Stimulated activated CD8-positive, alpha-beta memory T cell treated with anti-CD3 and anti-CD28 coated beads, Interleukin-7, amount 100 ng/mL, for 48 hours (primary cell): ENCODE results near the gene BCAS3.

ENCODE experiments used
- DNase-seq, 2 donors: peaks; one replicate each; pipeline ENCODE4 v3.0.0-alpha.2; 2020; ENCODE audit warnings: low read depth in 1 of 2; ENCODE audit errors: extremely low read depth in 1 of 2

BCAS3 gene

DNA sequence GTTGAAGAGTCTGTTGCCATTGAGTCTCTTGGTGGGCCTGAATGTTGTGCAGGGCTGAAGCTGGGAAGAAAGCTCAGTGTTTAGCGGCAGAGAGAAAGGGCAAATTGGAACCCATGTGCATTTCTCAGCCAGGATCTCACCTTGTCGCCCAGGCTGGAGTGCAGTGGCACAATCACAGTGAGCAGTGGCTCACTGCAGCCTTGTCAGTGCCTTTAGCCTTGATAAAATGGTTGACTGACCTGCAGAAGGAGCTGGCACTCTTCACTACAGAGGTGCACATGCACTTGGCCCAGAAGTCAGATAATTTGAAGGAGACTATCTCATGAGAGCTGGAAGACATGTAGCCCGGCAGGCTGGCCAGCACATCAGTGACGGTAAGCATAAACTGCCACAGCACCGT is 597.7 kb downstream of the BCAS3 start:
- no peak for DNase-seq

DNA sequence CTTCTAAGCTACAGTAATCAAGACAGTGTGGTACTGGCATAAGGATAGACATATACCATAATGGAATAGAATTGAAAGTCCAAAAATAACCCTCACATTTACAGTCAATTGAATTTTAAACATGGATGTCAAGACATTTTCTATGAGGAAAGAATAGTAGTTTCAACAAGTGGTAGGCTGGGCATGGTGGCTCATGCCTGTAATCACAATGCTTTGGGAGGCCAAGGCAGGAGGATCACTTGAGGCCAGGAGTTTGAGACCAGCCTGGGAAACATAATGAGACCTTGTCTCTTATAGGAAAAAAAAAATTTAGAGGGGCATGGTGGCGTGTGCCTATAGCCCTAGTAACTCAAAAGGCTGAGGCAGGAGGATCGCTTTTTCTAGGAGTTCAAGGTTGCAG is 599.2 kb downstream of the BCAS3 start:
- no peak for DNase-seq

DNA sequence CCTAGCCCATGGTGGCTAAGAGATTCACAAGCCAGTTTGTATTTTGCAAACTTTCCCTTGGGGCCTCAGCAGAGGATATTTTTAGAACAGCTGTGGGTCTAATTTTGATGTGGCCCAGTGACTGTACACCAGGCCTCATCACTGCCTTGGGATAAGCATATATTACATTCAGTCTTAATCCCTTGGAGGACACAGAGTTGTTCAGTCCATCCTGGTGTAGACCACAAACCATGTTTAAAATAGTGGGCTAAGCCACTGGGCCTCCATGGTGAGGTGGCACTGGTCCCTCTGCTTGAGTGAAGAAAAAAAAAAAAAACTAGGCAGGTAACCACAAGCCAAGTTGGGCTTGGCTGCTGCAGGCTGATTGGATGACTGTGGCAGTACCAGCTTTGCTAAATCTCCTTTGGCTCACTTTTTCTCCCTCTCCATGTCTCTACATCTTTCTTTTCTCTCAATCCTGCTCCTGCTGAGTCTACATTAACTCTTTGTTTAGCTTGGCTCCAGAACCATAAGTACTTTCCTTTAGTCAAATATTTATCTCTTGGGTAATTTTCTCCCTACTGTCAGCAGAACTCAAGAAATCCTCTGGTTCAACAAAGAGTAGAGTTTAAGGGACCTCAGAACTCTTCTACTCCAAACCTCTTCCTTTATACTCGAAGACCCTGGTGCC is 602.0 kb downstream of the BCAS3 start:
- DNase-seq: no peak

DNA sequence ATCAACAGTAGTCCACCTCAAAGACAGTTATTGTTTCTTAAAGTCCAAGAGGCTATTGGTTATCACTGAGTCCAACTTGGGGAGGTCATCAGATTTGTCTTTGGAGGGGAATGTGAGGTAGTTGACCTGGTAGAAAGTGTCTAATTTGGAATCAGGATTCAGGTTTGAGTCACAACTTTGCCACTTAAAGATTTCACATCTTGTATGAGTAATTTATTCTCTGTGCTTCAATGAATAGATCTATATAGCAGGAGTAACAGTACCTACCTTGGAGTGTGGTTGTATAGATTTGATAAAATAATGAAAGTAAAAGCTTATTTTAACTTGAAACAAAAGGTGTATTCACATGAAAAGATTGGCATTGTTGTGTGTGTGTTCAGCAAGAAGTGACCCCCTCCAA is 602.7 kb downstream of the BCAS3 start:
- DNase-seq: no peak

DNA sequence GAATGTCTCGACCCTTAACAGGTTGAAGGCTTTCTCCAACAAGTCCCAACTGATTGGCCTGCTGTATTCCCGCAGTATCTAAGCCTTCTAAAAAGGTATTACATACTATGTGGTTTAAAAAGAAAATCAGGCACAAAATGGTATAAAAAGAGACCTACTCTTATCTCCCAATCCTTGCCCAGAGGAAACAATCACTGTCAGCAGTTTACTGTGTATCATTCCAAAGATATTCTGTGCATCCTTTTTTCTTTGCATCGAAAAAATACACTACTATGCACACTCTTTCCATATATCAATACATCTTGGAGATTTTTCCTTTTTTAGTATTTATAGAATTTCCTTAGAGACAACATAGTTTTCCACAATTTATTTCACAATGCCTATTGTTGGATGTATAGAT is 603.2 kb downstream of the BCAS3 start:
- no peak for DNase-seq

DNA sequence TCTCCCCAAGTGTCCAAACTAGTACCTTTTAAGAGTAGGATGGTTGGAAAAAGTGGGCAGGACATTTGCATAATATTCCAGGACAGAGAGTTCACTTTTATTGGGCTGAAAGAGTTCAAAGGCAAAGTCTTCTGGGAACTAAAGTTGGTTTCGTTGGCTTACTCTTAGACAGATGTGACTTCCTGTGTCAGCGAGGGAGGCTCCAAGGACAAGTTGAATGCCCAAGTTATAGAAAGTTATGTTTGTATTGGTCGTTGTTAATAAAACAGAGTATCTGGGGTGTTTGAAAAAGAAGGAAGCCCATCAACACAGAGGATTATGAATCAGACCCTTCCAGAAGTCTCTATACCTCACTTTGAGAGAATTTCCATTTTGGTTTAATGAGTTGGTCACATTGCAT is 604.7 kb downstream of the BCAS3 start:
- DNase-seq: no peak

DNA sequence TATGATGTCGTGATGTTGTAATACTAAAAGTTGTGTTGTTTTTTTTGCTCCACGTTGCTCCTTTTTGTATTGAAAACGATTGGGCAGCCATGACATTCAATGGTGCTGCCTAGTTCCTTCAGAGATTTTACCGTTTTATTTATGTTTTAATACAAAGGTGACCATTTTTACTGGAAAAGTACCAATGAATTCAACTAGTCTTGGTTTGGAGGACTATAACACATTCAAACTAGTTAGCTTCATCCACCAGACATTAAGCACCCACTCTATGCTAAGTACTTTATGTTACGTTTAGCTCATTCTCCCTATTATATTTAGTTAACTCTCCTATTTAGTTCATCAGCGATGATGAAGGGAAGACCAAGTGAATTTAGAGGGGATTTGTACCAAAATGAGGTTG is 605.4 kb downstream of the BCAS3 start:
- no peak for DNase-seq

DNA sequence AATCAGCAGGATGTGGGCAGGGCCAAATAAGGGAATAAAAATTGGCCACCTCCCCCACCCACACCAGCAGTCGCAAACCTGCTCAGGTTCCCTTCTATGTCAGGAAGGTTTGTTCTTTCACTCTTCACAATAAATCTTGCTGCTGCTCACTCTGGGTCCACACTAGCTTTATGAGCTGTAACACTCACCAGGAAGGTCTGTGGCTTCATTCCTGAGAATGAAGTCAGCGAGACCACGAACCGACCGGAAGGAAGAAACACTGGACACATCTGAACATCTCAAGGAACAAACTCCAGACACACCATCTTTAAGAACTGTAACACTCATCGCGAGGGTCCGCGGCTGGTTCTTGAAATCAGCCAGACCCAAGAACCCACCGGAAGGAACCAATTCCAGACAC is 606.5 kb downstream of the BCAS3 start:
- no peak for DNase-seq

DNA sequence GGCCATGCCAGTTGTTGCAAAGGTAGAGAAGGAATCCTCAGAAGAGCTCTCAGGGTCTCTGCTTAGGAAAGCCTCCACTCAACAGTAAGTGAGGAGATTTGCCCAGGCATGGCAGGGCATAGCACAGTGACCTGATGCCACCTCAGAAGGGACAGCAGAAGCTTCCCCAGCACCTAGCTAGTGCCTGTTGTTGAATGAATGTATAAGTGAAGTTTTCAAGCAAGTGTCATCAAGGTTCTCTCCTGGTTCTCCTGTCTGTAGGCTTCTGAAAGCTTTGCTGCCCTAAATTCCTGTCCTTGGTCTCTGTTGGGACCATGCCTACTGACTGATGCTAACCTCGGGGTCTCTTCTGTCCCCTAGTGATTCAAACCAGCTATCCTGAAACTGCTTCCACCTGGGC is 607.1 kb downstream of the BCAS3 start:
- no peak for DNase-seq

DNA sequence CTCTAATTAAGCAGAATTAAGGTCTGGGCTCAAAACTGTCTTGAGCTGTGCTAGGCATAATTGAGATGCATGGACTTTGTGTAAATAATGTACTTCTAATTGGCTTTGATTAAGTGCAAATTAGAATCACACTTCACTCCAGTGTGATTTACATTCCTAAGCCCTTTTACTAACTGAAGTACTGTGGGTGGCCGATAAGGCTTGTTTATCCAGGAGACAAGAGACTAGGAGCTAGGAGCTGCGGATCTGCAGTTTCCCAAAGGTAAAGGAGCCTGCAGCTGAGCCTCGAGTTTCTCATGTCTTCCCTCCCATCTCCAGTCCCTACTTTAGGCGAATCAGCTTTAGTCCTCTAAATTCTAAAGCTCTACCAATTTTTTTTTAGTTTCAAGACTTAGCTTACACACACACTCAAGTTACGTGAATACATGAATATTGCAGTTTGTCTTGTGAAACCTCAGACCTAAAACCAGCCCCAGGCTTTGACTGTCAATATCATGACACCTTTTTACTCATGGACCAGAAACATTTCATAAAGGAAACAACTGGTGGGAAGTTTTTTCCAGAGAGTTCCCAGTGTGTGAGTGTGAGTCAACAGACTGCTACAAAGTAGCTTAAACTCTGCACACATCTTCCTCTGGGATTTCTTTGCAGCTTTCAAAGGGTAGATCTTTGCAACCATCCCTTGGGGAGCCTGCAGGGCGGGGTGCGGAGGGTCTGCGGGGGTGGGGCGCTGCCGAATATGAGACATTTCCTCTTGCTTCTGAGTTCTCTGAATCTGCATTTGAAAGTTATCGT is 608.1 kb downstream of the BCAS3 start:
- DNase-seq: no peak

DNA sequence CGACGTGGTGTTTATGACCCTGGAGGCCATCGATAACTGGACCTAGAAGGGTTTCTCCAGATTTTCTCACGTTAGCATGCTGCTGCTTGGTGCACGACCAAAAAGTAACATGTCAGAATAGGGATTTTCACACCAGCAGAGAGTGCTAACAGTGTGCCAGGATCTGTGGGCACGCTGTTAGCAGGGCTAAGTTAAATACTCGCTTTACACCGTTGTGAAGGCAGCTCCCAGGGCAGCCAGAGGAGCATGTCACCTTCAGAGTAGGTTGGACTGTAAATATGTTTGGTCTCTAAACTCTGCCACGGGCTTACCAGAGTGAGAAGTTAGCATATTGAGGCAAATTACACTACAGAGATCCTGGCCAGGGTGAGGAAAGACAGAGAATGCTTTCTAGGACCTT is 608.8 kb downstream of the BCAS3 start:
- no peak for DNase-seq

DNA sequence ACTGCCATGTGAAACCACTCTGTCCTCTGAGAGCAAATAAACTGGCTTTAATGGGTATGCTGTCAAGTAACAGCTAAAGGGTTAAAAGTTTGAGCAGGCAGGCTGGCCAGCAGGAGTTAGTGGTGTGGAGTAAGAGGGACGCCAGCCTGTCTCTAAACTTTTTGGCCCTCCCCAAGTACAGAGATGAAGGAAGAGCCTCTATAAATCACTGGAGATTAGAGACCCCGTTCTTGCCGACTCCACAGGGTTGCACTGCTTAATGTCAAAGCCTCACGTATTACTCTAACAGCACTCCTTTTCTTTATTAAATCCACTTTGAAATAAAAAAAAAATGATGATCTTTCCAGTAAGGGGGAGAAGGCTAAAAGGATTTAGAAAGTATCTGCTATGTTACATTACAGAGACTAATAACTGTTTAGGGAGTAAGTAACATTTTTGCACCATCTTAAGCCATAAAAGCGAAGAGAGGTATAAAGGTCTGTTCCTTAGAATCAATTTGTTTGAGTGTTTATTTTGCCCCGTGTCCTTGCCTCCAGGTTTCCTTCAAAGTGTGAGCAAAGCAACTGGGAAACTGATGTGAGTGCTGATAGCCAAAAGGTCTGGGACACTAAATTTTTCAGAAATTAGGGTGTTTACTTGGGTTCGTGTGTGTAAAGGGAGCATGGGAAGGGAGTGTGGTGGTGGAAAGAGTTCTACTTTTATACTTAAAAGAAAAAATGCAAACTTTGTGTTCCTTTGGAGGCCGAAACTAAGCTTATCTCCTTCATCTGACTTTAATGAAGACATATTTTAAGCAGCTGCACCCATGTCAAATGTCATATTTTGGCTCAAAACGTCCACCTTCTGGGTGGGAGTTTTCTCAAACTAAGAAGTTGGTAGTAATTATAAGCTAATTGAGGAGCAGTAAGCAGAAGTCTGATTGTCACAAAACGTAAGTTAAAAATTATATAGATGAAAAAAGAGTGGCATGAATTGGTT is 612.0 kb downstream of the BCAS3 start:
- no peak for DNase-seq

DNA sequence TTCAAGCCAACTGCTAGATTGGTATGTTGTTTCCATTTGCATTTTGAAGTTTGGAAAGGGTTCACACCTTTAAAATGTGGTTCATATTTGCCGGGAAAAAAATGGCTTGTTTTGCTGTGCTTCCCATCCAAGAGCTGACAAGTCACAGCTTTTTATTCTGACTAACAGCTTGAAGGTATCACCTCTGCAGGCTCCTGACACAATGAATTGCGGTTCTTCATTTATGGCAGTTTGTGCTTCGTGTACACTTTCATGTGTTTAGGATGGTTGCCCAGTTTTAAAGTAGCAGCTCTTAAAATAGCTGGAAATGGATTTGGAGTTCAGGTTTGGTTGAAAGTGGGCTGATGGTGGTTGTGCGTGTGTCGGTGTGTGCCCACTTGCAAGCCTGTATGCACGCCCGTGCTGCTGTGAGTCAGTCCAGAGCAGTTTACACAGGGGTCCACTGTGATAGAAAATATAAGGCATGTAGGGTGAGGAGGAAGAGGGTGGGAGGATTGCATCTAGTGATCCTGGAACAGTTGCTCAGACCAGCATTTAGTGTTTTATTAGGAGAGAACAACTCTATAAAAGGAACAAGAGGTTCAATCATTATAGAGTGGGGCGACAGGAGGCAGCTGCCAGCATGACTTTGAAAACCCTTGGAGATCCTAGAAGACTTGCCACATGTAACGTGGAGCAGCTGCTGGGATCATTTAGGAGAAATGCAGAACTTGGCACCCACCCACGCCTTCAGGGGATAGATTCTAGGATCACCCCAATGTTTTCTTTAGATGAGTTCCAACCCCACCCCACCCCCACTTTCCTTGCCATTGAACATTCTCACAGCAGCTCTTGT is 614.0 kb downstream of the BCAS3 start:
- no peak for DNase-seq

DNA sequence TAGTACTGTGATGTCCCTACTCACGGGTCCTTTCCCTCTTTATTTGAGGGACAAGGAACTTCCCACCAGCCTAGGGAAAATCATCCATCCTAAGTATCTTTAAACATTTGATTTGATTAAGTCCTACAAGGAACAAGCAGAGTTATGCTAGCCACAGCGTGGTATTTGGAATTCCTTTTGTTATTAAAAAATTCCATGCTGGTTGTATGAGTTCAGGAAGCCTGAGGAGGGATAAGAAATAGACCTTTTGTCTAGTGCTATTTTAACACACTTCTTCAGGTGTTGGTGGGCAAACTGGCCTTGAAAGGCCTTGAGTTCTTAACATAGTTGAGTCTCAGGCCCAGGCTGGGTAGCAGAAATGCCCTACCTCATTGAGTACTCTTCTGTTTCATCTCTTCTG is 616.6 kb downstream of the BCAS3 start:
- DNase-seq: no peak

DNA sequence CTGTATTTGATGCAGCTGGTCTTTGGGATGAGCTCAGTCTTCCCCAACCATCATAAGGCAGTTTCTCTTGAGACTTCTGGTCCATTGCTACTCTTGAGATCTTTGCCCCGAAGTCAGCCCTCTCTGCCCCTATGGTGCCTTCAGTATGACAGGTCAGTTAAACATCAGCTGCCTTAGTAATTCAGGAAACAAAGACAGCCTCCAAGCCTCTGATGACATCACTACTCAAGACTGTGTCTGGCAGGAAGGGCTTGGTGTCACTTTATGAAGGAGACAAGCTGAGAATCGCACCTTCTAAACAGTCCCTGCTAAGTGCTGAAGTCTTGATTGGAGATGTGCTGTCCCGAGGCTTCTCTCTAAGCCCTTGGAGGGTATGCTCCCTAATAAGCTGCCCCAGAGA is 617.1 kb downstream of the BCAS3 start:
- DNase-seq: no peak

DNA sequence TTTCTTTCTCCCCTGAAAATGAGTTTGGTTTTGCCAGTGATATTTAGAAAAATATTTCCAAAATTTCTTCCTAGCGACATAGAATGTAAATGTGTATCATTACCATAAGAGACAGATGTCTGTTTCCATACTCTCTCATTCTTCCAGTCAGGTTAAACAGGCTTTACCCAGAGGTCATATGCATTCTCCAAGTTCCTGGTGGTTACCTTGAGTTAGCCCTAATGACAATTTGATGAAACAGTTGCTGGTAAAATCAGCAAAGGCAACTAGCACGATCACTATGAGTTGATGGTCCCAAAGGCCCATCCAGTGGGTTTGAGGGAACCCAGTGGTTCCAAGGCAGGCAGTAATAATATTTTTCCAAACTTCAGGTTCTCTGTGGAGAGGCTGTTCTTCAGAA is 618.4 kb downstream of the BCAS3 start:
- DNase-seq: no peak

DNA sequence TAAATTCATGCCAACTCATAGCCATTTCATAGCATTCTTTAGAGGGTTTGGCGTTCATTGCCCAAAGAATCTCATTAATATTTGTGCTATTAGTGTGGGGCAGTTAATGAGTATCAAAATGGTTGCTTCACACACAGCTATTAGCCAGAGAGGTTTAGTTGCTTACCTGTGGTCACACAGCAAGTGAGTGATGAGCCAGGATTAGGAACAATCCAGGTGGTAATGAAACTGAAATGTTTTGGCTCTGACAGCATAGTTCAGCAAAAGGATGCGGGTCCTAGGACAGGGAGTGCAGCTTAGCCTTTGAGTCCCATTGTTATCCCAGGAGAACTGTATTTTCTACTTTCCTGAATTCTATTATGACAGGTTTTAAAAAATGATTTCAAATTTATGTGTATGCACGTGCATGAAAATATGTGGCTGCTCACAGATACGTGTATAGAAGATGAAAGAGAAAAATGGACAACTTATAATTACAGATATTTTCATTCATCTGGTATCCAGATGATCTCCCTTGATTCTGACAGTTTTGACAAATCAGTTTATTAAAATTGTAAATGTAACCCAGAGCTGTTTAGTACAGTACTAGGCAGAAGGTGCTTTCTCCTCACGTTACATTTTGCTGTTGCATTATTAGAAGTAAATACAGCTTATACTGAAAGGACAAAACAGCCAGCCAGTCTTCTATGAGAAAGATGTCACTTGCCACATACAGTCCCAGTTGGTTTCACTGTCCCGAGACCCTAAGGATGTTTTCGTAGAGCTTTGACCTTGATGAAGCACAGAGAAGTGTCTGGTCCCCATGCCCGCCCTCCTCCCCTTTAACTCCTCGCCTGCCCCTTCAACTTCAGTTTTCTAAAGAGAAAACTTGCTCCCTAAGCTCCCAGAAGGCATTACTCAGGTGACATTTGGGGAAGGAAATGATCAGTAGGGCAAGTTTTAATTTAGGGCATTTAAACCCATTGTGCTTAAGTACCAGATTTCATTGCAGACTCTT is 622.2 kb downstream of the BCAS3 start:
- DNase-seq: no peak

DNA sequence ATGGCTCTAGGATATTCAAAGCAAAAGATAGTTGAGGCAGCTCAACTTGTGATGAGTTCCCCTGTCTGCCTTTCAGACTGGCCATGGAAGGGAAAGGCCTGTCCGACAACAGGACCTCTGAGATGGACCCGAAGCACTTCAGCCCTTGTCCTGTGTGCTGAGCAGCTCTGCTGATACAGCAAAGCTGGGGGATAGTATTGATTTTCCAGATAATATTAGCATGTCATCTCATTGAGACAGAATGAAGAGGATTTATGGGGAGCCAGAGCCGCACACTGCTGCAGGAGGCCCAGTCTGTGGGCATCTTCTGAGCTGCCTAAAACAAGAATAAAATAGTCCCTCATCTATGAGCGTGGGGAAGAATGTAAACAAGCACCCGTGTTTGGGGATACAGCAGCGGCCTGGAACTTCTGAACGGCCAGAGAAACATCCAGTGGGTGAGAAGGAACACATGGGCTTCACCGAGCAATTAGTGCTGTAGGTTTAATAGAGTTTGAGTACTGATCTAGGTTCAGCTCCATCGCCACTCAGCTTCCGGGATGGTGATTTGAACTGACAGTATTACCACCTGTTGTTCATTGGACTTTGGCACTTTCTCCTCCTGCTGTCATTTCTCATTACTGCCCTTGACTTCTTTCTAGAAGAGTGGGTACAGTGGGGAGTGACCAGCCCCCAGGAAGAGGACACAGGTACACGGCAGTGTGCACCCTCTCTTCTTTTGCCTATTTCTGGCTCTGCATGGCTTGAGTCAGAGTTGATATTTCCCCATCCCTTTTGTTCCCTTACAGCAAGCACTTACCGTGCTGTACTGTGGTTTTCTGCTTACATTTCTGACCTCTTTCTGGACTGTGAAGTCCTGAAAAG is 625.5 kb downstream of the BCAS3 start:
- no peak for DNase-seq

DNA sequence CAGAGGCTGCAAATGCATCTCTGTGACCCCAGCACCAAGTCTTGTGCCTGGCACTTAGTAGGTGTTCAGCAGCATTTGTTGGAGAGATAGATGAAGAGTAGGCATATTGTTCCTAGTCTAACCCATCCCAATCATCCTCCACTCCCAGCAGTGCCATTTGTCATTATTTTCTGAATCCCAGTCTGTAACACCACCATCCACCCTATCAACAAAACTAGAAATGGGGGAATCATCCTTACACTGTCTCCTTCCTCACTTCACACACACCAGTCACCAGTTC is 626.1 kb downstream of the BCAS3 start:
- DNase-seq: no peak
